HepG2 (cell line): ENCODE measurements around the gene YBX2. TPM values are rescaled to one million over a fixed set of nuclear protein-coding genes. Genes with fewer than 3 reads are reported as not detected.

Experiments
- CREB3 ChIP-seq: sonication (generic); formaldehyde crosslinking; IDR thresholded peaks from 2 replicates; pipeline ENCODE4 v1.5.0; 2020; ENCODE audit warnings: missing genetic modification reagents
- RFXAP ChIP-seq: sonication (generic); formaldehyde crosslinking; IDR thresholded peaks from 2 replicates; pipeline ENCODE4 v1.4.0; 2020; ENCODE audit warnings: missing genetic modification reagents, borderline replicate concordance
- SMARCC2 ChIP-seq: fragments of 450-650 bp; IDR thresholded peaks from 2 replicates; pipeline ENCODE4 v1.6.1; 2017; ENCODE audit warnings: antibody characterized with exemption, mild to moderate bottlenecking
- SNRNP70 ChIP-seq: fragments of 200-400 bp; formaldehyde crosslinking; IDR thresholded peaks from 2 replicates; pipeline ENCODE4 v1.6.1; 2017; ENCODE audit warnings: mild to moderate bottlenecking, low read depth, low read length, moderate library complexity
- ZMYM3 ChIP-seq: sonication (generic); formaldehyde crosslinking; IDR thresholded peaks from 2 replicates; pipeline ENCODE4 v1.5.1; 2020; ENCODE audit warnings: mild to moderate bottlenecking, missing genetic modification reagents
- ZNF317 ChIP-seq: sonication (generic); formaldehyde crosslinking; IDR thresholded peaks from 2 replicates; pipeline ENCODE4 v1.5.0; 2020; ENCODE audit warnings: mild to moderate bottlenecking, missing genetic modification reagents
- ZNF350 ChIP-seq: sonication (generic); formaldehyde crosslinking; IDR thresholded peaks from 2 replicates; pipeline ENCODE4 v1.4.0; 2020; ENCODE audit warnings: mild to moderate bottlenecking, low read depth, missing genetic modification reagents, borderline replicate concordance
- ZNF761 ChIP-seq: sonication (generic); formaldehyde crosslinking; conservative IDR thresholded peaks from 2 replicates; pipeline ENCODE4 v1.4.0; 2020; ENCODE audit warnings: mild to moderate bottlenecking, missing genetic modification reagents
- ZNF784 ChIP-seq: sonication (generic); formaldehyde crosslinking; IDR thresholded peaks from 2 replicates; pipeline ENCODE4 v1.5.1; 2020; ENCODE audit warnings: missing genetic modification reagents, mild to moderate bottlenecking, borderline replicate concordance
- ZNF878 ChIP-seq: sonication (generic); formaldehyde crosslinking; IDR thresholded peaks from 2 replicates; pipeline ENCODE4 v1.8.1; 2023; ENCODE audit warnings: mild to moderate bottlenecking, missing genetic modification reagents, moderate library complexity
- polyA plus RNA-seq, 8 experiments: library from polyadenylated mRNA; depleted of rRNA in 3 of 8; stranded (reverse) in 7 of 8; unstranded in 1 of 8; fragments of >200 nt; fragmentation: Illumina TruSeq in 4 of 8; extraction: Trizol in 4 of 8; gene quantifications; 2 replicates each; pipeline versions ENCODE4 v1.2.1 to v1.2.3, GENCODE V29; 2011 to 2016; ENCODE audit warnings: low read depth in 4 of 8, missing spikeins in 1 of 8, mixed read lengths in 1 of 8; ENCODE audit not compliant: insufficient read depth in 1 of 8
- total RNA-seq, 5 experiments: library from RNA; depleted of rRNA; stranded (reverse); fragments of >200 nt; fragmentation: Illumina TruSeq; extraction: Trizol; gene quantifications; 2 replicates each; pipeline ENCODE4 v1.2.3, GENCODE V29; 2016; ENCODE audit warnings: low read depth in 1 of 5
- TF ChIP-seq, protein P1 (sequence below): IDR thresholded peaks from 2 replicates; pipeline ENCODE4 v1.6.1; 2016; ENCODE audit warnings: mild to moderate bottlenecking, missing biosample characterization, missing genetic modification reagents
- TF ChIP-seq, protein P2 (sequence below): sonication (generic); formaldehyde crosslinking; conservative IDR thresholded peaks from 2 replicates; pipeline ENCODE4 v1.8.0; 2022; ENCODE audit warnings: mild to moderate bottlenecking, moderate library complexity, missing genetic modification reagents
- TF ChIP-seq, protein P3 (sequence below): sonication (generic); formaldehyde crosslinking; IDR thresholded peaks from 2 replicates; pipeline ENCODE4 v1.4.0; 2020; ENCODE audit warnings: missing genetic modification reagents
- TF ChIP-seq, protein P4 (sequence below): sonication (generic); formaldehyde crosslinking; IDR thresholded peaks from 2 replicates; pipeline ENCODE4 v1.4.0; 2020; ENCODE audit warnings: mild to moderate bottlenecking, missing genetic modification reagents

YBX2 gene
- total and polyA plus RNA-seq, 2 of the 13 experiments (the other 11 are each of a cell fraction or from before 2014, with no cell fraction given) = 0.12 to 0.22 TPM

GRCh38 chr17:7307686-7308624 lies 13.5 kb upstream of the YBX2 start (continued):
- TF ChIP-seq, protein P1, sequence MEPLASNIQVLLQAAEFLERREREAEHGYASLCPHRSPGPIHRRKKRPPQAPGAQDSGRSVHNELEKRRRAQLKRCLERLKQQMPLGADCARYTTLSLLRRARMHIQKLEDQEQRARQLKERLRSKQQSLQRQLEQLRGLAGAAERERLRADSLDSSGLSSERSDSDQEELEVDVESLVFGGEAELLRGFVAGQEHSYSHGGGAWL = peak; percentile 75
- TF ChIP-seq ZMYM3 (CRISPR knock-in tag) (no peak), SMARCC2 (no peak), CREB3 (CRISPR knock-in tag) (no peak), ZNF784 (CRISPR knock-in tag) (peak; percentile 6; the same call in 1 of the 2 replicates), ZNF761 (CRISPR knock-in tag) (peak; percentile 30; the same call in 1 of the 2 replicates), ZNF350 (CRISPR knock-in tag) (0 out of 2 replicates have a peak, but pooled peaks have one; percentile 6), SNRNP70 (no peak), ZNF317 (CRISPR knock-in tag) (no peak), ZNF878 (no peak), RFXAP (CRISPR knock-in tag) (0 out of 2 replicates have a peak, but pooled peaks have one; percentile 25)
- TF ChIP-seq, protein P2, sequence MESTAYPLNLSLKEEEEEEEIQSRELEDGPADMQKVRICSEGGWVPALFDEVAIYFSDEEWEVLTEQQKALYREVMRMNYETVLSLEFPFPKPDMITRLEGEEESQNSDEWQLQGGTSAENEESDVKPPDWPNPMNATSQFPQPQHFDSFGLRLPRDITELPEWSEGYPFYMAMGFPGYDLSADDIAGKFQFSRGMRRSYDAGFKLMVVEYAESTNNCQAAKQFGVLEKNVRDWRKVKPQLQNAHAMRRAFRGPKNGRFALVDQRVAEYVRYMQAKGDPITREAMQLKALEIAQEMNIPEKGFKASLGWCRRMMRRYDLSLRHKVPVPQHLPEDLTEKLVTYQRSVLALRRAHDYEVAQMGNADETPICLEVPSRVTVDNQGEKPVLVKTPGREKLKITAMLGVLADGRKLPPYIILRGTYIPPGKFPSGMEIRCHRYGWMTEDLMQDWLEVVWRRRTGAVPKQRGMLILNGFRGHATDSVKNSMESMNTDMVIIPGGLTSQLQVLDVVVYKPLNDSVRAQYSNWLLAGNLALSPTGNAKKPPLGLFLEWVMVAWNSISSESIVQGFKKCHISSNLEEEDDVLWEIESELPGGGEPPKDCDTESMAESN (CRISPR knock-in tag) = no peak
- TF ChIP-seq, protein P3, sequence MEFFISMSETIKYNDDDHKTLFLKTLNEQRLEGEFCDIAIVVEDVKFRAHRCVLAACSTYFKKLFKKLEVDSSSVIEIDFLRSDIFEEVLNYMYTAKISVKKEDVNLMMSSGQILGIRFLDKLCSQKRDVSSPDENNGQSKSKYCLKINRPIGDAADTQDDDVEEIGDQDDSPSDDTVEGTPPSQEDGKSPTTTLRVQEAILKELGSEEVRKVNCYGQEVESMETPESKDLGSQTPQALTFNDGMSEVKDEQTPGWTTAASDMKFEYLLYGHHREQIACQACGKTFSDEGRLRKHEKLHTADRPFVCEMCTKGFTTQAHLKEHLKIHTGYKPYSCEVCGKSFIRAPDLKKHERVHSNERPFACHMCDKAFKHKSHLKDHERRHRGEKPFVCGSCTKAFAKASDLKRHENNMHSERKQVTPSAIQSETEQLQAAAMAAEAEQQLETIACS = peak; percentile 72
- TF ChIP-seq, protein P4, sequence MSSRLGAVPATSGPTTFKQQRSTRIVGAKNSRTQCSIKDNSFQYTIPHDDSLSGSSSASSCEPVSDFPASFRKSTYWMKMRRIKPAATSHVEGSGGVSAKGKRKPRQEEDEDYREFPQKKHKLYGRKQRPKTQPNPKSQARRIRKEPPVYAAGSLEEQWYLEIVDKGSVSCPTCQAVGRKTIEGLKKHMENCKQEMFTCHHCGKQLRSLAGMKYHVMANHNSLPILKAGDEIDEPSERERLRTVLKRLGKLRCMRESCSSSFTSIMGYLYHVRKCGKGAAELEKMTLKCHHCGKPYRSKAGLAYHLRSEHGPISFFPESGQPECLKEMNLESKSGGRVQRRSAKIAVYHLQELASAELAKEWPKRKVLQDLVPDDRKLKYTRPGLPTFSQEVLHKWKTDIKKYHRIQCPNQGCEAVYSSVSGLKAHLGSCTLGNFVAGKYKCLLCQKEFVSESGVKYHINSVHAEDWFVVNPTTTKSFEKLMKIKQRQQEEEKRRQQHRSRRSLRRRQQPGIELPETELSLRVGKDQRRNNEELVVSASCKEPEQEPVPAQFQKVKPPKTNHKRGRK (CRISPR knock-in tag) = no peak
